ENCODE results near the gene FMN2.

DNA sequence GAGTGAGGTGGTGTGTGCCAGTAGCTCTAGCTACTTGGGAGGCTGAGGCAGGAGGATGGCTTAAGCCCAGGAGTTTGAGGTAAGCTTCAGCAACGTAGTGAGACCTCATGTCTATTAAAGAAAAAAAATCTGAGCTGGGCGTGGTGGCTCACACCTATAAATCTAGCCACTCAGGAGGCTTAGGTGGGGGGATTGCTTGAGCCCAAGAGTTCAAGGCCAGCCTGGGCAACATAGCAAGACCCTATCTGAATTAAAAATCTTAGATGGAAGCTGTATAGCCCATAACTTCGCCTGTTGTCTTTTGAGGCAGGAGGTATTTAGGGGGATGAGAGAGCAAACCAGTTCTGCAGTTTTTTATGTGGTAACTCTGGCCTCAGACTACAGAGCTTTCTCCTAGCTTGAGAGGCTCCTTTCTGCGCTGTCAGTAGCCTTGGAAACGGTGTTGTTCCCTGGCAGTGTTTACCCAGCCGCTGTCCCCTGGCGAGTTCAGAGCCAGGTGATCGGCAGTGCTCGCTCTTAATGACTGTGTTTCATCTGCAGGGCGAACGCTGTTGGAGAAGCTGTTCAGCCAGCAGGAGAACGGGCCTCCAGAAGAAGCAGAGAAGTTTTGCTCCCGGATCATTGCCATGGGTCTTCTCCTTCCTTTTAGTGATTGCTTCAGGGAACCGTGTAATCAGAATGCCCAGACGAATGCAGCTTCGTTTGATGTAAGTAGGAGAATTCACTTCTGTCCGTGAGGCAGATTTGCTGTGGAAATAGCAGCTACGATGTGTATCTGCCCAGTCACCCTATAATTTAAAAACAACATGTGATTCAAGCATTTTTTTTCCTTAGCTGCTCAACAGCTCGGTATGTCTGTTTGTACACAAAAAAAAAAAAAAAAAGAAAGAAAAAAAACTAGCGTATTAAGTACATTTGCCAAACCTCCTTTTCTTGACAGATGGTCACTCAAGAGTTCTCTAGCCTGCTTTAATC, 31.2 kb downstream of the FMN2 start:
- TF ChIP-seq, protein P1, sequence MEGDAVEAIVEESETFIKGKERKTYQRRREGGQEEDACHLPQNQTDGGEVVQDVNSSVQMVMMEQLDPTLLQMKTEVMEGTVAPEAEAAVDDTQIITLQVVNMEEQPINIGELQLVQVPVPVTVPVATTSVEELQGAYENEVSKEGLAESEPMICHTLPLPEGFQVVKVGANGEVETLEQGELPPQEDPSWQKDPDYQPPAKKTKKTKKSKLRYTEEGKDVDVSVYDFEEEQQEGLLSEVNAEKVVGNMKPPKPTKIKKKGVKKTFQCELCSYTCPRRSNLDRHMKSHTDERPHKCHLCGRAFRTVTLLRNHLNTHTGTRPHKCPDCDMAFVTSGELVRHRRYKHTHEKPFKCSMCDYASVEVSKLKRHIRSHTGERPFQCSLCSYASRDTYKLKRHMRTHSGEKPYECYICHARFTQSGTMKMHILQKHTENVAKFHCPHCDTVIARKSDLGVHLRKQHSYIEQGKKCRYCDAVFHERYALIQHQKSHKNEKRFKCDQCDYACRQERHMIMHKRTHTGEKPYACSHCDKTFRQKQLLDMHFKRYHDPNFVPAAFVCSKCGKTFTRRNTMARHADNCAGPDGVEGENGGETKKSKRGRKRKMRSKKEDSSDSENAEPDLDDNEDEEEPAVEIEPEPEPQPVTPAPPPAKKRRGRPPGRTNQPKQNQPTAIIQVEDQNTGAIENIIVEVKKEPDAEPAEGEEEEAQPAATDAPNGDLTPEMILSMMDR (IDR thresholded peaks at IDR 0.05; ENCODE audit: poor library complexity) = no peak
- TF ChIP-seq EZH2phosphoT487 (IDR thresholded peaks at IDR 0.05; ENCODE audit: low read depth, severe bottlenecking, unreplicated experiment) (no peak), EZH2 (IDR thresholded peaks at IDR 0.05; ENCODE audit: borderline replicate concordance) (no peak)
